GM18868 (cell line): Measurements from ENCODE around the gene RNF4.
"Not testable (repeated sequence)": the region's sequence is repeated elsewhere in the genome, so short reads cannot be mapped to it uniquely, and the experiment has no call there.

Experiments used
- ATAC-seq: cut with Tn5 transposase; IDR thresholded peaks from one replicate; pipeline ENCODE4 v1.9.1; 2021; ENCODE audit warnings: mild to moderate bottlenecking, moderate library complexity; ENCODE audit not compliant: unreplicated experiment

The RNF4 gene, protein sequence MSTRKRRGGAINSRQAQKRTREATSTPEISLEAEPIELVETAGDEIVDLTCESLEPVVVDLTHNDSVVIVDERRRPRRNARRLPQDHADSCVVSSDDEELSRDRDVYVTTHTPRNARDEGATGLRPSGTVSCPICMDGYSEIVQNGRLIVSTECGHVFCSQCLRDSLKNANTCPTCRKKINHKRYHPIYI

DNA sequence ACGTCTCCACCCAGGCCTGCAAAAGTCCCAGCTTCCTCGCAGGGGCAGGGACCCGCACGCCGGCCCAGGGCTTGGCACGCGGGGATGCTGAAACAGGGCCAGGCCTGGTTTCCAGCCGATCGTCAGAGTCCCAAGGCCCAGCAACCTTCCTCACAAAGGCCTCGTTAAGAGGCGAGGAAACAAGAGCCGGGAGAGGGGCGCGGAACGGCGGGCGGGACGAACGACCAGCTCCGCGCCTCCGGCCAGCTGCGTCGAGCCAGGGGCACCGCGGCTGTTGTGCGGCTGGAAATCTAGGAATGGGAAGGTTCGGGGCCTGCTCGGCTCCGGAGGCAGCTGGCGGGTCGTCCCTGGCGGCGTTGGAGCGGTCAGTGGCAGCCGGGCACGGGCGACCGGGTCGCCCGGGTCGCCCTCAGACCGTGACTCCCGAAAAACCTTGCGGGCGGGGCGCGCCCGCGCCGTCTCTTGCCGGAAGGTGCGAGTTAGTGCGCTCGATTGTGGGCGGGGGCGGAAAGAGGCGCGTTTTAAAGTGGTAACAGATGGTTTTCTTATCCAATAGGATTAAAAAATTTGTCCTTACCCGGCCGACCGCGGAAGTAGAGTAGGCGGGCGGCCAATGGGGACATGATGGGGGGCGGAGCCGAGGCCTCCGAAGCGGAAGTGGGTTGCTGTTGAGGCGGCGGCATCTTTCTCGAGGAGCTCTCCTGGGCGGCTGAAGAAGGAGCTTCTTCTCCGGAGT lies at the start of gene RNF4:
RNF4 (plus strand) TSS at position 651 of the 736 bp plus-strand sequence. CDS start 21,388 bp downstream, outside the sequence.
- ATAC-seq: peak; percentile 85

DNA sequence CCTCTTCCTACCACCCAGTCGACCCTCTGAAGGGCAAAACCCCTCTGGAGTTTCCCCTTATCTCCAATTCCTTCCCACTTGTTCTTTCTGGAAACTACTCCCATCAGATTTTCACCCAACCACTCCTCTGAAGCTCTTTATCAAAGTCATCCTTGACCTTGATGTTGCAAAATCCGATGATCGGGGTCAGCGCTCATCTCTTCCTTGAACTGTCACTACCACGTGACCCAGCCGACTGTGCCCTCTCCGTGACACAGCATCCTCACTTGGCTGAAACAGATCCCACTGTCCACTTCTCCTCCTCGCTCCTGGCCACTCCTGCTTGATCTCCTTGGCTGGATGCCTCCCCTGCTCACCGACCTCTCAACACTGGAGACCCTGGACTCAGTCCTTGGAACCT lies 49.1 kb upstream of the RNF4 start:
- no peak for ATAC-seq

DNA sequence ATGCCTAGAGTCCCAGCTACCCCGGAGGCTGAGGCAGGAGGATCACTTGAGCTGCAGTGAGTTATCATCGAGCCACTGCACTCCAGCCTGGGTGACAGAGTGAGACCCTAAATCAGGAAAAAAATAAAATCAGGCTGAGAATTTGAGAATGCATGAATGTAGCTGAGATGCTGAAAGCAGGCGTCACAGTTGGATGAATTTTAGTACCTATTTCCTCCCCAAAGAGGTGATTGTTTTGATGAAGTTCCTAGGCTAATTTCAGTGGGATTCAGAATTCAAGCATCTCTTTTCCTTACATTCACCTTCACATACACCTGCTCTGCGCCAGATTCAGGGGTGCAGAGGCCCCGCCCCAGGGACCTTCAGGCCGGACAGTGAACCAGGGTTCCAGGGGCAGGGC lies 47.0 kb upstream of the RNF4 start:
- no peak for ATAC-seq

DNA sequence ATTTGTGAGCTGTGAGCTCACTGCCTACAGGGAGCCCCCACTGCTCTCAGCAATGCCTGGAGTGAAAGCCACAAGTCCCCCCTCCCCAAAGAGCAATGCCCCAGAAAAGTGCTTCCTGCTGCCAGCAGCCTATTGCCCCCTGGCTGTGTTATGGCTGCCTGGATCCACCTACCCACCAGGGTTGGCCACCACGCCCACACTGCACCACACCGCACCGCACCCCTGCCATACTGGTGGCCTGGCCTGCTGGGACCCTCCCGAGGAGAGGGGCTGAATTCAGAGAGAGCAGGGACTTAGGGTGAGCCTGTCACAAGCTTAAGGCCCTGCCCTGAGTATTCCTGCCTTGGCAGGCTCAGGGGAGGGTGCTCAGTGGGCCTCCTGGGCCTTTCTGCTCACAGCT lies 45.8 kb upstream of the RNF4 start:
- no peak for ATAC-seq

DNA sequence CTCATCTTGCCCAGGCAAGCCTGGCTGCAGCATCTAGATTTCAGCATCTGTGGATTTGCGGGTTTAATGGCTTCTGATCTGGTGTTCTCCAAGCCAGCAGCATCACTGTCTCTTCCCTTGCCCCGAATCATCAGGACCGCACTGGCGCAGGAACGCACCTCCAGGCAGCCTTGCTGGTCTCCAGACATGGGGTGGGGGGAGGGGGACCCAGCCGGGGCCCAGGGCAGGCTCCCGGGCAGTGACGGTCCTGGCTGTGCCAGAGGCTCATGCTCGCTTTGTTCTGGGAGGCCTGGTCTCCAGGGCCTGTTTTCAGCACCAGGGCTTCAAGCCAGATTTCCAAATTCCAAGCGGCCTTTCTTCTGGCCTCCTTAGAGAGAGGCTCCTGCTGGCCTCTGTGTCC lies 45.2 kb upstream of the RNF4 start:
- no peak for ATAC-seq

DNA sequence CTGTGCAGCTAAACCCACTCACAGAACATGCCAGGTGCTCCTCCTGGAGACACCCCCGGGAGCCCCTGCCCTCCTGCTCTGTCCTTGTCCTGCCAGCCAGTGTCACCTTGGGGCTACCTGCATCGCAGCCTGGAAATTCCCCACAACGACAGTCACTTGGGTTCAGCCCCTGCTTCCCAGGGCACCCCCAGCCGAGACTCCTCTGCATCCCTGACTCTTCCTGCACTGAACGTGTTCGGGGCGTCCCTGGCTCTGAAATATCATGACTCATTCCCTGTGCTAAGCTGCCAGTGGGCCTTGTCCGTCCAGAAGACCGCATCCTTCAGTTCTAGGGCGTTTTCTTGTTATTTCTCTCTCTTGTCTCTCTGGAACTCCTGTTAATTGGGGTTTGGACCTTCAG lies 44.3 kb upstream of the RNF4 start:
- ATAC-seq: no peak

DNA sequence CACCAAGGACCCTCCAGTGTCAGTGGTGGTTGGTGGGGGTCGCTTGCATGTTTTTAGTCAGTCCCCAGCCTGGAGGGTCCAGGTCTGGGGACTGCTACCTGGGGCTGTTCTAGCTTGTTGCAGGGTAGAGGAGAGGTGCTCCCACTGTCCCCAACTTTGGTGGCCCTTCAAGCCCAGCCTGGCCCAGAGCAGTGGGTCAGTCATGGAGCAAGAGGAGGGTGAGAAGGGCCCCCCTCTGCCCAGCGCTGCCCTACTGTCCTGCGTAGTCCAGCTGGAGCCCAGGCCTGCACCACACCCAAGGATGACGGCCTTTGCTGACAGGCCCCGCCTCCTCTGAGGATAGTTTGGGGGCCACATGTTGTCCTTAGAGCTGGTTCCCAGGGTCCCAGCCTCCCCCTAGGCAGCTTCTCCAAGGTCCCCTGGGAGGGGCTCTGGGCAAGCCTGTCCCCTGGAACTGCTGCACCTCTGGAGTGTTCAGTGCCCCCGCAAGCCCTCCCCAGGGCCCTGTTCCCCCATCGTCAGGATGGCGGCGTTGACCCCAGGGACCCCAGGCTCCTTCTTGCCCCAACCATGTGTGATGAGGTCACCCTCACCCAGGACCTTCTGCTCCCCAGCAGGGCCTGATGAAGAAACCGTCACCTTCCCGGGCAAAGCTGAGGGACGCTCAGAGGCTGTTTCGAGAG lies 43.4 kb upstream of the RNF4 start:
- no peak for ATAC-seq

DNA sequence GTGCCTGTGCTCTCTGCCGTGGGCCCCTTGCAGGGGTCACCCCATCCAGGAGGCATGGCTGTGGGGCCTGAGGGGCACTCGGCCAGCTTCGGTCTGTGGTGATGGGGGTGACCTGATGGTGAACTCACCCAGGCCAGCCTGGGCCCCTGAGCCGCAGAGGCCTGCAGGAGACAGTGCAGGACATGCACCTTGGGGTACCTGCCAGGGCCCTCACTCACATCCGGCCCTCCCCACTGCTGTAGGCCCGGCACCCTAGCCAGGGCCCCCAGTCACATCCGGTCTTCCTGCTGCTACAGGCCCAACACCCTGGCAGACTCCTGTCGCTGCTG lies 42.9 kb upstream of the RNF4 start:
- ATAC-seq: no peak

DNA sequence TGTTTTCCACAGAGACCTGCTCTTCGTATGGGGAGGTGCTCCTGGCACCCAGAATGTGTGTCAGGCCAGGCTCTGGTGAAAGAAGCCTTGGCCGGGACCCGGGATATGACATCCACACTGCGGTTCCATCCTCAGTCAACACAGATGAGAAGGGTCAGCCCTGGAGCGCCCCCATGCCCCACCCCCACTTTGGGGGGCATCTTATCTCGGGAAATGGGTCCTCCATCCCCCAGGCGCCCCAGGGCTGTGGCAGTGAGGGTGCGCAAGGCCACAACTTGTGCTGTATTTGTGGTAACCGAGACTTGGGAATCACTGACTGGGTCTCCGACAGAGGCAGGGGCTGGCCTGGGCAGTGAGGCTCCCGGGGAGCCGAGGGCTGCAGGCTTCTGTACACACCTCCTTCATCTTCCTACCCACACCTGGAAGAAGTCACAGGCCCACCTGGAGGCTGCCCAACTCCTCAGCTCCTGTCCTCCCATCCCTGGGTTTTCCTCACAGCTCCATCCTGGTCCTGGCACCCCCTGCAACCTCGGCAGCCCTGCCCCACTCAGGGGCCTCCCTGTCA lies 42.1 kb upstream of the RNF4 start:
- ATAC-seq: no peak

DNA sequence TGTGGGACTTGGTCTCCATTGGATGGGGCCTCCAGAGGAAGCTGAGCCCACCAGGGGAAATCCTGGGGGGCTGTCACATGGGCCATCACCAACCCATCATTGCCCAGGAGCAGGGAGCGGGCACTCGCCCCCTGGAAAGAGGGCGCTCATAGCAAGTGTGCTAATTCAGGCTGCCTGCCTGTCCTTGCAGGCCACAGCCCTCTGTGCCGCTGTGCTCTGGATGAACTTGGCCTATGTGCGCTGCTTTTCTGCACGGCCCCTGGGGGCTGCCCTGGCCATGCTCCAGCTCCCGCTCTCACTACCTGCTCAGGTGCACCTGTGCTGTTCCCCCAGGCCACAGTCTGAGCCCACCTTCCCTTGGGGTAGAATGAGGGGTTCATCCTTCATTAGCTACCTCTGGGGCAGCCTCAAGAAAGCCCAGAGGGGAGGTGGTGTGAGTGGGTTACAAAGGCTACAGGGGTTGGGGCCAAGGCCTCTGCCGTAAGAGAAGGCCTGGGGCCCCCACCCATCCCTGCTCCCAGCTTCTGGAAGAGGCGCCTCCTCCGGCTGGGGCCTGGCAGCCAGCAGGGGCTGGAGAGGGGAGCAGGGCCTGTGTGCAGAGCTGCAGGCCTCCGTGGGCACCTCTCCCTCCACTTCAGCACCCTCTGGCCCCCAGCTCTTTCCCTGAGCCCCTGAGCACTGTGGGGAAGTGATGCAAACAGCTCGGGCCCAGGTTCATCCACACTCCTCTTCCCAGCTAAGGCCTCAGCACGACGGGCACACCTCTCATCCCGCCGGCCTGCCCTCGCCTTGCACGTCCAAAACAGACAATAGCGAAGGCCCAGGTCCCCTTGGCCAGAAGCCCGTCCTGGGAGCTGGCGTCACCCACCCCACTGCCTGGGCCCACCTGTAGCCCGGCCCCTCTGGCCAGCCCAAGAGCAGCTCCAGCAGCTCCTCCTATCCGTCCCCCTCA lies 41.2 kb upstream of the RNF4 start:
- ATAC-seq: no peak

DNA sequence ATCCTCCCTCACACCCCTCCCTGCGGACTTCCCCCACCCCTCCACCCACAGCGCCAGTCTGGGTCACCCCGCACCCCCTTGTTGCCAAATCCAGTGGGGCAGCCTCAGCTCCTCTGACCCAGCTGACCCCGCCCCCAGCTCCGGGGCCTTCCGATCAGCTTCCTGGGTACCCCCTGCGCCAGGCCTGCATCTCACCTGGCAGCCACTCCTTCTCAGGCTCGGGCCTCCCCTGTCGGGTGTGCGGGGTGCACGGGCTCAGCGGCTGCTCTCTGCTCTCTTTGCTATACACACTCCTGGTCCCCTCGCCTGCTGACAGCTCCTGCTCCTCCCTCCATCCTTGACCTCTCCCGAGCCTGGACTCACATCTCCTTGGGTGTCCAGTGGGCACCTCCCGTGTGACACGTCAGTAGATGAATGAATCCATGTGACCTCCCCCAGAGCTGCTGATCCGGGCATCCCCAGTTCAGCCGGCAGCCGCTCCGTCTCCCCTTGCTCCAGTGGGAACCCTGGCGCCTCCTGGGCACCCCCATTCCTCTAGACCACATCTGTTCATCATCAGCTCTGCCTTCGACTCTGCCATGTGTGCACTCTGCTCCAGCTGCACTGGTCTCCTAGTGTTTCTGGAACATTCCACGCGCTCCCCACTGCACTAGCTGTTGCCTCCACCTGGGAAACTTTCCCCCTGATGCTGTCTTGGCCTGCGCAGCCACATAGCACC lies 40.3 kb upstream of the RNF4 start:
- no peak for ATAC-seq

DNA sequence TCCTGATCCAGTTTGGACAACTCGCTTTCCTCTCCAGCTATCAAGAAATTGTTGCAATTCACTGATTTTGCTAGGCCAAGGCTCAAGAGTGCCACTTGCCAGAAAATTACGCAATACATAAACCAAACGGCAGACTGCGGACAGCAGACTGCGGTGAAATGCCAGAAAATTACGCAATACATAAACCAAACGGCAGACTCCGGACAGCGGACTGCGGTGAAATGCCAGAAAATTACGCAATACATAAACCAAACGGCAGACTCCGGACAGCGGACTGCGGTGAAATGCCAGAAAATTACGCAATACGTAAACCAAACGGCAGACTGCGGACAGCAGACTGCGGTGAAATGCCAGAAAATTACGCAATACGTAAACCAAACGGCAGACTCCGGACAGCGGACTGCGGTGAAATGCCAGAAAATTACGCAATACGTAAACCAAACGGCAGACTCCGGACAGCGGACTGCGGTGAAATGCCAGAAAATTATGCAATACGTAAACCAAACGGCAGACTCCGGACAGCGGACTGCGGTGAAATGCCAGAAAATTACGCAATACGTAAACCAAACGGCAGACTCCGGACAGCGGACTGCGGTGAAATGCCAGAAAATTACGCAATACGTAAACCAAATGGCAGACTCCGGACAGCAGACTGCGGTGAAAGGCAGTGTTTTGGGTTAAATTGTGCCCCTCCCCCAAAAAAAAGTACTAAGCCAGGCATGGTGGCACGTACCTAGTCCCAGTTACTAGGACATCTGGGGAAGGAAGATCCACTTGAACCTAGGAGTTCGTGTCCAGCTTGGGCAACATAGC lies 38.8 kb upstream of the RNF4 start:
- ATAC-seq: not testable (repeated sequence)

DNA sequence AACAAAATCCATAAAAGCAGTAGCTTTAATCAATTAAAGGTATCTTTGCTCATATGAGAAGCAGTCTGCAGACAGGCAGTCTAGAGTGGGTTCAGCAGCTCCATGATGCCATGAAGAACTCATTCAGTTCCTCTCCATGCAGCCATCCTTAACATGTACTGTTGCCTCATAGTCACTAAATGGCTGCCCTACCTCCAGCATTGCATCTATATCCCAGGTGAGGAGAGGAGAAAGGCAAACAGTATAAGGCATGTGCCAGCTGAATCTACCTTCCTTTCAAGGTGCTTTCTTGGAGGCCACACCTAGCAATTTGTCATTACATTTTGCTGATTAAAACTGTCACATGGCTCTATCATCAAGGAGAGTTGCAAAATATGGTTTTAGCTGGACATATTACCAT lies 36.9 kb upstream of the RNF4 start:
- ATAC-seq: no peak

DNA sequence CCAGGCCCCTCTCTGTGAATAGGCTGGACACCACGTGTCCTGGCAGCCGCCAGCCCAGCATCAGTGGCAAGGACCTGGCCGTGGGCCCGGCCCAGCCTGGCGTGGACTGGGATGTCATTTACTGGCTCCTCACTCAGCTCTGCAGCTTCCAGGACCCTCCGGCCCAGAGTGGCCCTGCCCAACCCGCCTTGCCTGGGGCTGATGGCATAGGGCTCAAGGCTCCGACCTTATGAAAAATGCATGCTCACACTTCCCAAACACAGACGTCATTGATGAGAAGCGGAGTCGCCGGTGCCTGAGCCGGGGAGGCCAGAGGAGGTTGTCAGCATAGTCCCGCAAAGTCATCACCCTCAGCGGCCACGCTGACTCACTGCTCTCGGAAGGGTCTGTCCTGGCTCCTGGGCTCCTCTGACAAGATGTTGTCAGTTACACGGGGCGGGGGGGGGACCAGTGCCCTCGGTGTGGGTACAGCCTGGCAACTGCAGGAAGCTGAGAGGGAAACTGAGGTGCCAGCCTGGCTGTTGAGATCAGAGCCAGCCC lies 35.8 kb upstream of the RNF4 start:
- ATAC-seq: no peak

DNA sequence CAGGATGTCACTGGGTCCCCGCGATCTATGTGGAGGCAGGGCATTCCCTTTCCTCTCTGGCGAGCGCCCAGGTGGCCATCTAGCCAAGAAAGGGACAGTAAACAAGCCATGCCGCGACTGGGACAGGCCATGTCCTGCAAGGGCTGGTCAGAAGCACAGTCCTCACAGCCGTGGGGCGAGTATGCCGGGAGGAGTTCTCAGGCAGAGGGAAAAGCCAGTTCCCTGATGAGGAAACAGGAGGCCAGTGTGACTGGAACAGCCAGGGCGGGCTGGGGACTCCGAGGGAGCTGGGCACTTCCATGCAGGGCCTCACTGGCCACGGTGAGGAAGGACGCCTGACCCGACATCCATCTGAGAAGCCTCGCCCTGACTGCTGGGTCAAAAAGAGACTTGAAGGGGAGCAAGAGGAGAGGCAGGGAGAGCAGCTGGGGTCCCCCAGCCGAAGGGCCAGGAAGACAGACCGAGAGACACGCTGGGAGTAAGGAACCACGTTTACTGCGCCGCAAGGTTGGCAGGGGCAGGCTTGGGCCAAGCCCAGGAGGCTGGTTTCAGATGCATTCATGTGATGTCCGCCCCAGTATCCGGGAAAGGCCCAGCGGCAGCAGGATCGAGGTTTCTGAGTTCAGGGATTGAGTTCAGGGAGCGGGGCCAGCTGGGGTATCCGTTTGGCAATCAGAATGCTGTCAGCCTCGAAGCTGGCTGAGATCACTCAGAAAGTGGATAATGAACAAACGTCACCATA lies 35.1 kb upstream of the RNF4 start:
- no peak for ATAC-seq

DNA sequence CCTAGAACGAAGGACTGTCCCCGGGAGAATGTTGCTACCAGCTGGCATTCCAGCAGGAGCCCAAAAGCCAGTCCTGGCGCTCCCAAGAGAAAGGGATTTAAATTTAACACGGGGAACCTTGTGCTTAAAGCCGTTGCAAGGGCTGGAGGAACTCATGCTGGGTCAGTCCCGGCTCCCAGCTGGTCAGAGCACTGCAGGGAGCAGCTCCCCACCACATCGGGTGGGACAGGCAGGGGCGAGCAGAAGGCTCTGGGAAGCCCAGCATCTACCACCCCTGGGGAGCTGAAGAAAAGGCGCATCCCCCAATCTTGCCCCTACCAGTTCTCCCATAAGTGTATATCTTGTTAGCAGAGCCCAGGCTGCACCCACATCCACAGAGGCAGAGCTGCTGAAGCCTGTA lies 34.5 kb upstream of the RNF4 start:
- no peak for ATAC-seq

DNA sequence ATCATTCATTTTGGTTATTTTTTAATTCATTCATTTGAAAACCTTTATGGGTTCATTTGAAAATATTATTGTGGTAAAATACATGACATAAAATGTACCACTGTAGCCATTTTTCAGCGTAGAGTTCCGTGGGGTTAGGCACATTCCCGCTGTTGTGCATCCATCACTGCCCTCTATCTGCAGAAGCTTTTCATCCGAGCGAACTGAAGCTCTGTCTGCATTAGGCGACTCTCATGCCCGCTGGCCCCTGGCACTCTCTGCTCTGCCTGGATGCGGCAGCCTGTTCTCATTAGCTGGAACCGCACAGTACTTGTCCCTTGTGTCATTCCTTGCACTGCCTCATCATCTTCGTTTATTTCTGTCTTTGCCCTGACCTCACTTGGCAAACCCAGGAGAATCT lies 32.6 kb upstream of the RNF4 start:
- ATAC-seq: no peak

DNA sequence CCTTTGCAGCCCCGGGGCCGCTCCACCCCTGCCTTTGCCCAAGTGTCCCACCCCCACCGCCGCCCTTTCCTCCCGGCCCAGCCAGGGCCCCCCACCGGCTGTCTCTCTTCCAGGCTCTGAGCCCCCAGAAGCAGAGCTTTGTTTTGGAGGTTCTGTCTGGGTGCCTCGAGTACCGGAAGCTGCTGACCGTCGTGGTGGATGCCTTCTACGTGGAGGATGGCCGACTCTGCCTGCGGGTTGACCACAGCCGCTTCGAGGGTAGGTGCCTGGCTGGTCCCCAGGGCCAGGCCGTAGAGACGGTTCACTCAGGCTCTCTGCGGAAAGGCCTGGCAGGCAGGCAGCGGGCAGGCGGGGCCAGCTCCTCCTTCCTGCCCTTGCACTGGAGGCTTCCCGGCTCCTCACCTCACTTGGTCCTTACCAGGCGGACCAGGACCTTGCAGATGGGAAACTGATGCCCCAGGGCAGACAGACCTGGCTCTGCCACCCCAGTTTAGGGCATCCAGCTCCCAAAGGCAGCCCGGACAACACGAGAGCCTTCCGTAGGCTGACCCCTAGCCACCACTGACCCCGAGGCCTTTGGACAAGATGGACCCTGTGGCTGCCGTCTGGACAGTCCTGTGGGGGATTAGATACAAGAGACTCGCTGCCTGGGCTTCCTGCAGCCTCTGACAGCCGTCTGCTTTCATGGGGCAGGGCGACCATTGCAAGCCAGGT lies 32.0 kb upstream of the RNF4 start:
- ATAC-seq: no peak
